Activated CD4-positive, CD25-positive, alpha-beta regulatory T cell treated with anti-CD3 and anti-CD28 coated beads, Interleukin-2, amount 50 U/mL, for 16 hours (primary cell): ENCODE measurements around the gene ANKRD1.

ENCODE experiments used
- DNase-seq: peaks from one replicate; pipeline ENCODE4 v3.0.0-alpha.2; 2020; ENCODE audit warnings: low read depth, low spot score

Gene ANKRD1

DNA sequence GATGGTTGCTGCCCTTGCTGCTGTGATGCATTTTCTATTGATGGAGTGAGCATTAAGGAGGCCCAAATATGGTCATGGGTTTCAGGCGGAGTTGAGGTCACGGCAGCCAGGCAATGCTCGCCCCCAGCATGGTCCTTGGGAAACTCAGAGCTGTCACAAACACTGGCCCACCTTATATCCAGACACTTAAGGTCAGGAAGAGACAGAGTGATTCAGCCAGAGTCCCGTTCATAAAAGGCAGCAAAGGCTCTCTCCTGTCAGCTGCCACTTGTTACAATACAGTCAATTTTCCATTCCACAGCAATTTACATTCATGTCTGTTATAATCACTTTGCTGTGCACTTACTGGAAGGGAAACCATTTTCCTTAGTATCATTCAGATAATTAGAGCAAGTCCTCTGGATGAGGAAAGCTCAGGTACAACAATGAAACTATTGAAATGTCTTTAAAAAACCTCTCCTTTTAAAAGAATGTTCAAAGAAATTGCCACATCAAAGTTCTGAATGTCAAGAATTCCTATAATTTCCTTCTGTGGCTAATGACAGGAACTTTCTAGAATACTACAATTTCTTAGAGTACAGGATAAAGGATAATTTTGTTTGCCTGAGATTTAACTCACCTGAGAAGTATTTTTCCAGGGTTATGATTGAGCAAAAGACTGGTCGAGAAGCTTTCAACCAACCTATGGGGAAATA, 14.8 kb upstream of the ANKRD1 start:
- DNase-seq = no peak

DNA sequence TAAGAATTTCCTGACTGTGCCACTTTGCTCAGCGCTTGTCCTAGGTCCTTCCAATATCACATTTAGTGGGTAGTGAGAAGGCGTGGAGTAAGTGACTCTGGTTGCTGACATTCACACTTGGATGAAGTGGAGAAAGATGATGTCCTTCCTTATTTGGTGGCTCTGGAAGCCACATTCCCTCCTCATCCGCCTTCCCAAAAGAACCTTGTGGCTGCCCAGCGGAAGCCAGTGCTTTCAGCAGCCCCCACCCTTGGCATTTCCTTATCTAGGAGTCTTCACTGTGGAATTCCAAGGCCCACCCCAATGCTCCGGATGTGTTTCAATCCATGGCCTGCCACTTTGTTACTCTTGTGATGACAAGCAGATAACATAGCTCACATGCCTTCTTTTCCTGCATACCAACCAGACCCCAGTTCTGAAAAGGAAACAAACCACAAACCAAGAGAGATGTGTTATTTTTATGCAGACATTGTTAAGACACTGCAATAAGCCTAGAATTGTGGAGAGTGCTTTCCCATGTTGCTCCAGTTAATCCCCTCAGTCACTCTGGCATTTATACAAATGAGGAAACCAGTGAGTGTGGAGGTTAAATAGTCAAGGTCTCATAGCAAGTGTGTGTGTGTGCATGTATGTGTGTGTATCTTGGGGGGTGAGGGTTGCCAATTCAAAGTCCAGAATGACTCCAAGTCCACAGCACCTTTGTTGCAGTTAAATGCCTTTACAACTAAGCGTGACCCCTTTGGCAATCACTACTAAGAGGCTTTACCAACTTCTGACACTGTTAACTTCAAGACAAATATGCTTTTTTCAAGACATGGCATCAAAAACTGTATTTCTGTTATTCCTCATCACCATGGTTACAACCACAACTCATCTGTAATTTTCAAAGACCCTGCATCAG, 10.3 kb upstream of the ANKRD1 start:
- DNase-seq = no peak

DNA sequence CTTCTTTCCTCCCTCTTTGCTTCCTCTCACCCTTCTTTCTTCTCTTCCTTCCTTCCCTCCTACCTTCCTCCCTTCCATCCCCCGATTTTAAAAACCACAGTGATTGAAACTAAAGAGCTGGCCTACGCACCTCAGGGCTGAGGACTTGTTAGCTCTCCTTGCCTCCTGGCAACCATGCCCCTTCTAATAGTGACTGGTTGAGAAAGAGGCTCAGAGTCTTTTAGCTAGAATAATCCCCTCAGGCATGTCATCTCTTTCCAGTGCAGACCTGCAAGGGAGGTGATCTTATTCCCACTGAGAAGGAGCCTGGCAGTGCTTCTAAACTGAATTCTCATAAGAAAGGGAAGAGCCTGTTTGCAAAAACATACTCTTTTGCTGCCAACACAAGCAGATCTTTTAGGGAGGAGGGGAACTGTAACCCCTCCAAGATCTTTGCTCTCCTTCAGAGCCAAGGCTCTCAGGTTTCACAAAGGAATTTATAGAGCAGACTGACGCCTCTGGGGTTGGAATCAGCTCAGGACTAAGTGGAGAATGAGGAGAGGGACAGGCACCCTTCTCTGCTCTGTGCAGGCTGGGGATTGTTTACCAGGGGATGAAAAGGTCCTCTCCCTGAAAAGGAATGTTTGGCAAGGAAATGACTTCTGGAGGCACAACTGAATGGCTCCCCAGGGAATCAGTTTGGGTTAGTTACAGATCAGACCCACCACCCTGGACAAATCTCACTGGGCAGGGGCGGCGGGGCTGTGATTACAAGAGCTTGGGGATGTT, 9.4 kb upstream of the ANKRD1 start:
- no peak for DNase-seq

DNA sequence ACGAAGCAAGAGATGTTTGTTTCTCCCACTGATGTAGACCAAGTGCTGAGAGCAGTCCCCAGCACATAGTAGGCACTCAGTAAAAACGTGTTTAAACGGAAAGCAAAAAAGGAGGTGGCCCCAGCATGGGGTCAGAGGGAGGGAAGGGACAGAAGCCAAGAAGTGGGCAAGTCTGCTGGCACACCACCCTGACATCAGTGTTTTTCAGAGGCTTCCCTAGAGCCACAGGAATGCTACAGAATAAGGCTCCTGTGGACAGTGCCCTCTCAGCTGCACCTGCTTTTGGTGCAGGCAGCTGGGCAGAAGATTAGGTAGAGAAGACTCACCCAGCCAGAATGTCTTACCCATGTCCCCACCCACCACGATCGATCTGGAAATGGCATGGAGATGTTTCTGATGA, 8.3 kb upstream of the ANKRD1 start:
- DNase-seq = no peak

DNA sequence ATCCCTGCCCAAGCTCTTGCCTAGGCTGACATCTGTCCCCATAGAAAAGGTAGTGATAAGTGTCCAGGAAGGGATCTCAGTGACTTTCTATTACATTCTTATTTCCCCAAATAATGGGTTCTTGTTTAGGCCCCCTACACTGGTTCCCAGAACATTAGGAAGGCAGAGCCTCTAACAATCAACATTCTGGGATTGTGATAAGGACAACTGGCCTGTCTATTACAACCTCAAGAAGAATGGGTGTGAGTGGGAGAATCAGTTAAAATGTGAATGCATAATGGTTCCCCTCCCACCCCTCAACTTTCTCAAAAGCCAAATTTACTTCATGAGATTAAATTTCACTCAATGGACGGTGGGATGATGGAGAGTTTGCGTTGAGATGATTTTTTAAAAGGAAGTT, 6.4 kb upstream of the ANKRD1 start:
- no peak for DNase-seq

DNA sequence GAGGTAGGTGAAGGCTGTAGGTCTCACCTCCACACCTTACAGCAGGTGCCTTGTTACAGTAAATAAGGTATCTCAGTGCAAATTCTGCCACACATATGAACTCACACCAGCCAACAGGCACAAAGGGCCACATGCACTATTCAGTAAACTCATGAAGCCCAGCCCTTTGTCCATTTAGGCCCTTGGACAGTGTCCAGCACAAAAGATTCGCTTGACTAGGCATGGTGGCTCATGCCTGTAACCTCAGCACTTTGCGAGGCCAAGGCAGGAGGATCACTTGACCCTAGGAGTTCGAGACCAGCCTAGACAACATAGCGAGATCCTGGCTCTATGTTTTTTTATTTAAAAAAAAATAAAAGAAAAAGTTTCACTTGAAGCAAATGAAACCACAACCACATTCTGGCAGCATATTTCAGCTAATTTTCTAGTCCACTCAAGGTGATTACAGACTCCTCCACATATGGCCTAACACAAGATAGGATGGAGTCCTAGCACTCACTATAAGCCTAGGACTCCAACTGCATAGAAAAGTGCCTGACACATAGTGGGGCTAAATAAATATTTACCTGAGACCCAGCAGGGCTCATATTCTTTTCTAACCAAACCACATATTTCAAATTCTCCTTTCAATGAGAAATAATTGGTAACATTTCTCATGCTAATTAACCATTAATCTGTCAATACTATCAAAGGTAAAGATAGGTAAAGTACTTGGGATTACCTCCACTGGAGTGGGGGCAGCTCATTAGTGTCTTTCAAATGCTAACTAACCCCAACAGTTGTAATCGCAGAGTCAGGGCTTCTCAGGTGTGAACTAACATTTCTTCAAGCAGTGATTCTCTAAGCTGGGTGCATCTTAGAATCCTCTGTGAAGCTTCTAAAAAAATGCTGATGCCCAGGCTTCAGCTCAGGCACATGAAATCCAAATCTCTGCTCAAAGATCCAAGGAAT, 4.5 kb upstream of the ANKRD1 start:
- no peak for DNase-seq

DNA sequence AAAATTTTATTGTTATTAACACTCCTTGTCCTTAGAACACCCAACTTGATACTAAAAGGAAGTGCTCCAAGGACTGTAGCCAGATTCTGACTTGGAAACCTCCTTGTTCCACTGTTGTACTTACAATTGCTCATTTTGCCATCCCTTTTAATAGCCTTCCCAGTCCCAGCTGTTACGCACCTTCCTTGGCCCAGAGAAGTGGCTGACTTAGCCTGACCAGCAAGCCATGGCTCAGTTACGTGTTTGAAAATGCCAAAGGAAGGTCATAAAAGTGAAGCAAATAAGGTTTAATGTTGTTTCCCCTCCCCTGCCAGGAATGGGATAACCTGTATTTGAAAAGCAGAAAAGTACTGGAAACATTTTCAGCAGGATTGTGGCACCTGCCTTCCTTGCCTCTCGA, 3.7 kb upstream of the ANKRD1 start:
- no peak for DNase-seq

DNA sequence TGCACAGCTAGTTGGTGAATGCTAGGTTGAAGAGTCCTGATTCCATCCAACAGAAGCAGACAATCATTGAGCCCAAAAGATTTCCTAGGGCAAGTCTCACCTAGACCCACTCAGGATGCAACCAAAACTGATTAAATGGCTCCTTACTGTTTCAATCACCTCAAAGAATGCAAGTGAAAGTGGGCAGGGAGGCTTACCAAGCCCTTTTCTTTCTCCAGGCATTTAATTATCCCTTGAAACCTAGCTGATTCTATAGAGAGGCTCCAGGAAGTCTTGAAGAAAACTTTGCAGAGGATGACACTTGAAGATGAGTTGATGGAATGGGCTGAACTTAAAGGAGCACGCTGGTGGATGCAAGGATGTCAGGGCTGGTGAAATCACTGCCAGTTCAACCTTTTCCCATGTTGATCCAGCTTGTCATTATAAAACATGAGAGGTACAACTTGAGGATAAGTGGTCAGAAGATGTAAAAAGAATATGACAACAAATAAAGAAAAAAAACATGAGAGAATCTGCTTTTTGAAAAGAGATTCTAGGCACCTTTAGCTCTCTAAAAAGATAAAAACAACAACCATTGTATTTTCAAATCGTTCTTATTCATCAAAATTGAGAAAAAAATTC, 2.3 kb upstream of the ANKRD1 start:
- DNase-seq = no peak

DNA sequence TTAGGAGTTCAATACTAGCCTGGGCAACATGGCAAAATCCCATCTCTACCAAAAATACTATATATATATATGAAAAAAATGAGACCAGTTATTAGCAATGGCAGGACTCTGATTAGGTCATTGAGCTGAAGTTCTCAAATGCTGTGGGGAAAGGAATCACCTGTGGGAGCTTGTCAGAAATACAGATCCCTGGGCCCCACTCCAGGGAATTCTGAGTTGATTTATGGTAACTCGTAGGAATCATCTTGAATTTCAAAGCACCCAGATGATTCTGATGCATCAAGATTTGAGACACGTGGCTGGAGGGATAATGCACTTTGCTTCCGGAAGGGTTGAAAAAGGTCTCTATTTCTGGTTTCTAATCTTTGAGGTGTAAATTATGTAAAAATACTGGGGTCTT, 1.0 kb upstream of the ANKRD1 start:
- DNase-seq = no peak

DNA sequence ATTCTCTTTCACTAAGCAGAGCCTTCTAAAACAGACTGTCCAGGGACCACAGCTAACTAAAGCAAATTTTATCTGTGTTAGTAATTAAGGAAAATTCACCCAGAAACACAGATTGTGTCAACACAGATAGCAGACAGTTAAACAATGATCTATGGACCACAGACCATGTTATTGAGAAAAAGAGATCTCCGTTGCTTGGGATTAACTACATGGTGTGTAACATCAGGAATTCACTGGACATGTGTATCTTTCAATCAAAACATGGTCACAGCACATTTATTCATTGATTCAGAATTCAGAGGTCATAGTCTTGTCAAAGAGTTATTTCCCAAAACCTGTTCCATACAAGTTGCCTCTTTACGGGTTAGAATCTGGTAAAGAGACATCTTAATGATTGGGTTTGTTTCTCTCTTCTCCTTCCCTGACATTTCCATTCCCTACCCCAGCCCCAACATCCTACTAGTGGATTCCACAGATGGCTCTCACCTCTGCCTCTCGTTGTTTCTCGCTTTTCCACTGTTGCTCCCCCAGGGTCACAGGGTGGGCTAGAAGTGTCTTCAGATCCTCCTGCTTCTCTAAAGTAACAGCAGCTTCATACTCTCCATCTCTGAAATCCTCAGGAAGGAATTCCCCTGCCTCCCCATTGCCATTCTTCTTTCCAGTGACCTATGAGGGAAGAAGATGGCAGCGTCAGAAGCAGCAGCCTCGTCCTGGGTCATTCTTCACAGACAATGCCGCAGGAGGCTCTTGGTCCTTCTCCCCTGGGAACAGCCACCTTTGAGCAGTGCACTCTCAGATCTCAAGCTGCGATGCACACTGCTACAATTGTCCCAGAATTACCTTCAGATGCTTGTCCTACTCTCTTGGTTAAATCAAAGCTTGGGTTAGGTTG, 958 bp downstream of the ANKRD1 start:
- no peak for DNase-seq

DNA sequence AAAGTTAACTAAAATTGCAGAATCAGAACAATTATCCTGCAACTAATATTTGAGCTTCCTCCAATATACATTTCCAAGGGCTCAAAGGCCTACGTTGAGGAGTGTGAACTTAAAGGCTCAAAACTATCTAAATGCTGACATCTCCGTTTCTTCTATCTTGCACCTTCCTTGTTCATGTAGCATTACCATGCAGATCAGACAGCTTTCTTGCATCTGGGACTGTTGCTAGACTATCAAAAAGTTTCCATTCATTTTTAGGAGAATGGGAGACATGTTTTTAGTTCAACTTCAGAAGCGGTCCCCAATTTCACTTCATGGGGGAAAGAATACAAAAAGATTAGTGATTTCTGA, 2.9 kb downstream of the ANKRD1 start:
- no peak for DNase-seq

DNA sequence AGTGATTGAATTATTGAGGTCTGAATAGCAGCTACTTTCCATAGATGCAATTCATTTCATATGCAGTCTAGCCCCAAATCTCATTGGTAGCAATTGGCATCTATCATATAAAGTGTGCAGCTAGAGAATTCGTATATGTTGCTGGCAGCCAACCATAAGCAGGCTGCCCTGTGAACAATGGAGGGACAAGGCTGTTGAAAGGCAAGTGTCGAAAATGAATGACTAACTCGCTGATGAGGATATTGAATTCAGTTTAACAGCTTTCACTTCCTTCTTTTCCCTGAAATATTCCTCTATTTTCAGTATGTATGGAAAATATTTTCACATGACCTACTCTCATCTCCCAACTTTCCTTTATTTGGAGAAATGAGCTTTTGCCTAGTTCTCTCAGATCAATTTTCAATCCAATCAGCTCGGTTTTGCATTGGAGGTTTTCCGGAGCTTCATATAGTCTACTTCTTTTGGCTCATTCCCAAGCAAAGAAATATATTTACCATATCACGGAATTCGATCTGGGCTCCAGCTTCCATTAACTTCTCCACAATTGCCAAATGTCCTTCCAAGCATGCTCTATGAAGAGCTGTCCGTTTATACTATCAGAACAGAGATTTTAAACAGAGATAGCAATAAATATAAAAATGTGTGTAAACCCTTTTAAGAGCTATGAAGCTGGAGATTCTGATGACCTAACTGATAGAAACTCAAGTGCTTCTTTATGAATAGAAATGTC, 3.5 kb downstream of the ANKRD1 start:
- DNase-seq = no peak

DNA sequence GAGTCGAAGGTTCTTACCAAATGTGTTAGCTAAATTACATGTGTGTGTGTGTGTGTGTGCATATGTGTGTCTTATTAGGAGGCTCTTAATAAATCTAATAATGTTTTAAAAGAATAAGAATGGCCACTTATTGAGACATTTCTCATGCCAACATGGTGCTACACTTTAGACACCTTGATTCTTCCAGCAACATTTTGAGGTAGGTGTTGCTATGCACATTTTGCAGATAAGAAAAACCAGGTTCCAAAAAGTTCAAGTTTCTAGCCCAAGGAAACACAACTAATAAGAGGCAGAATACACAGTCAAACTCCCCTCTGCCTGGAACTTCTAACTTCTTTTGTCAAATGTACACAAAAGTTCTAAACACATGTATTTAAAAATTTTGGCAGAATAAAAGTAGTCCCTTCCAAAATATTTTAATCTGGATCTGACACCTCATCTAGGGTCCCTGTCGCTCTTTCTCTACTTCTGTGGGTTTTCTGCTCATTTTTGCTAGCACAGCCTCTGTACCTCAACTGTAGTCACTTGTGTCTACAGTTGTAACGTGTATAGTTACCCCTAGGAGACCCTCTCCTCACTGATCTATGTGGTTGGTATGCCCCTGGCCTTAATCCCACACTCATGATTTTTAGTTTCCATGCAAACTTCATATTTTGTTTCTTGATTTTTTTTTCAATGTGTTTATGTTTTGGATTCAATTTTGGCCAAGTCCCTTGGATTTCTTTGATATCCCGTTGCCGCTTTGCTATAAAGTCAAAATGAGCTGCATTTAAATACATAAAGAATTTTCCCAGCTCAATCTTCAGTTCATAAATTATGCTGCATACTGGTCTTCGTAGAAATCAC, 4.3 kb downstream of the ANKRD1 start:
- DNase-seq = no peak

DNA sequence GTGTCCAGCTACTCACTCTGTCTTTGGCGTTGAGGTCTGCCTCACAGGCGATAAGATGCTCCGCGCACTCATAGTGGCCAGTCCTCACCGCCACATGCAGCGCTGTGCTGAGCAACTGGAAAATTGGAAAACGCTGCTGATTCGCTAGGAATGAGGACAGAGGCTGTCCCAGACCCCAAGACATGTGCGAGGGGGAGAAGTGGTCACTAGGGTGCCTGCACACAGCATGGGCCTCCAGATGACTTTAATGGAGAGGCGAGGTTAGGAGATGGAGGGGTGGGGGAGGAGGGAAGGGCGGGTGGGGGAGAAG, 5.2 kb downstream of the ANKRD1 start:
- DNase-seq = no peak

DNA sequence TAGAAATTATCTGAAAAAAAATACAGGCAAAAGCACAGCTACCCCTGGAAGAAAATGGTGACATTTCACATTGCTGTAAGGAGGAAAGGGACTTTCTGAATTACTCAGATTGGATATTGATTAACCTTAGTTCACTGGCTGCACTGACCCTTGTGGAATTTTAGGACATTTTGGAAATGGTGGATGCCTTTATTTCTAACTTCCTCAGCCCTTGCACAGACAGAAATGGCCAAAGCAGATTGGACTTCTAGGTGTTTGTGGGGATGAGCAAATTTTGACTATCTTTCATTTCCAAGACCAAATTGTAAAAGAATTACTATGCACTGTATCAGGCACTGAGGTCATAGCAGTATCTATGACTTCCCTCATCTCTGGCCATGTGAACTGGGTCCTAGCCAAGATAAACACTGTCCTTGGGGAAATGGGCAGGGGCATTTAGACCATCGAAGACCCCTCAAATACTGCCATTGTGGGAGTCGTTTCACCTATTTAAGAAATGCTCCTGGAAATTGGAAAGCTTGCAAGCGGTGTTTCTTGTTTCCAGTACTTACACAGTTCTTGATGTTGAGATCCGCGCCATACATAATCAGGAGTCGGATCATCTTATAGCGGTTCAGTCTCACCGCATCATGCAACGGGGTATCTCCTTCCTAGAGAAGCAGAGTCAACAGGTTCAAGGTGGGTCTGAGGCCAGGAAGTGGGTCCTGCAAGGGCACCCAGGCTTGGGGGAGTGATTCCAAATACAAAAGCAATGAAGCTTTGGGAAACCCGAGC, 5.7 kb downstream of the ANKRD1 start:
- no peak for DNase-seq

DNA sequence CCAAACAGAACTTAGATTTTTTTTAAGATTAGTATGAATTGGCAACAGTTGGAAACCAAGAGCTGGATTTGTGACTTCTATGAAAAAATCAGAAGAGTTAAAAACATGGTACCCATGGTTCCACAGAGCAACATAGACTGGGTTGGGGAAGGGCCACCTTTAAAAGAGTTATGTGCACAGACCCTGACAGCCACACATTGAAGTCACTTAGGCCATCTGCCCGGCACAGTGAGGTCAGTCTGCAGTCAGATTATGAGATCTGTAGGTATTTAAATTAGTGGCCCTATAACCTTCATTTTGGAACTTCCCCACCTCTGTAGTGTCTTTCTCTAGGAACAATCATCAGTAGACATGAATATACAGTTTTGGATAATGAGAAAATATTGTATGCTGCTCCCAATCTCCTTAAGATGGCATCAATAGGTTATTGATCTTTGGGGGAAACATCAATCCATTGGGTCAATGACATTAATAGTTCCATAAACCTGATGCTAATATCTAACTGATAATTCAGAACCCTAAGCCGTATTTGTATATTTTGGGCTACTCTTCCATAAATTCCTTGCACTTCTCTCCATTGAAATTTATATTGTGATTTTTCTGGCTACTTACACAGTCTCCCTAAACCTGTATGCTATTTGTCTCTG, 7.0 kb downstream of the ANKRD1 start:
- DNase-seq = no peak

DNA sequence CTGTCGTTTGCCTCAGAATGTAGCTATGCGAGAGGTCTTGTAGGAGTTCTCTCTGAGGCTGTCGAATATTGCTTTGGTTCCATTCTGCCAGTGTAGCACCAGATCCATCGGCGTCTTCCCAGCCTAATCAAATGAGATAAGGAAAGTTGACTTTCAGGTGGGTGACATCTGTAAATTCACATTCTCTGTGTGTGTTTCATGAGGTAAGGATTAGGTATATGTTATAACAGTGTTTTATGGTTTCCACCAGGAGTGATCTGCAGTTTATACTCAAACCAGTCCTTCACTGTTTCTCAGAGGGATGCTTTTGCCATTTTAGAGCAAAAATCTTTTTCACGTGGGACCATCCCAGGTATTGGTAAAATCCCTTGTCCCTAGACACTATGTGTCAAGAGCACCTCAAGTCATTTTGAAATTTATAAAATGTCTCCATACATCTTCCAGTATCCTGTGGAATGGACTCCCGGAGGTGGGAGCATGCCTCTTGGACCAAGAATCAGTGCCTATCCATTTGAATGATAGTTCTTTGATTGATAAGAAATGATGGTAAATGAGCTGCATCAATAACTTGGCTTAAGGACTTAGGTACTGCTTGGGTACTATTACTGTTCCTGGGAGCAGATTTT, 7.9 kb downstream of the ANKRD1 start:
- DNase-seq = no peak
